HG03139 (cell line): ENCODE data around the gene ATP2B3.

ENCODE experiments used
- ATAC-seq: cut with Tn5 transposase; IDR thresholded peaks from one replicate; pipeline ENCODE4 v1.9.1; 2021; ENCODE audit not compliant: unreplicated experiment

The ATP2B3 gene

GRCh38 chrX:153517423-153517822 is at the start of gene ATP2B3:
TSS of gene ATP2B3 (plus strand) at chrX:153517642. CDS start at chrX:153536248, 18,606 bp downstream.
- ATAC-seq, result no peak

- no peak for ATAC-seq
Observed at GRCh38 chrX:153468008-153468580, 49.3 kb upstream of the ATP2B3 start.

- peak; percentile 33 for ATAC-seq
Observed at GRCh38 chrX:153469811-153470410, 47.5 kb upstream of the ATP2B3 start.

GRCh38 chrX:153470411-153471363 is 46.8 kb upstream of the ATP2B3 start, which contains the start of gene HAUS7:
TSS of gene HAUS7 (minus strand) at chrX:153470576. CDS start at chrX:153470557, 19 bp downstream.
- ATAC-seq, result peak; percentile 82

GRCh38 chrX:153471663-153472280 is 45.7 kb upstream of the ATP2B3 start:
- ATAC-seq, result no peak

GRCh38 chrX:153473126-153473525 is 44.3 kb upstream of the ATP2B3 start:
- ATAC-seq, result no peak

GRCh38 chrX:153474266-153474665 is 43.2 kb upstream of the ATP2B3 start:
- ATAC-seq, result no peak

- ATAC-seq, result no peak
Observed at GRCh38 chrX:153474718-153475117, 42.7 kb upstream of the ATP2B3 start.

GRCh38 chrX:153475271-153475670 is 42.2 kb upstream of the ATP2B3 start:
- no peak for ATAC-seq

GRCh38 chrX:153475751-153476281 is 41.6 kb upstream of the ATP2B3 start:
- no peak for ATAC-seq

GRCh38 chrX:153476666-153477363 is 40.6 kb upstream of the ATP2B3 start:
- no peak for ATAC-seq

- ATAC-seq, result no peak
Observed at GRCh38 chrX:153477364-153477857, 40.0 kb upstream of the ATP2B3 start.

GRCh38 chrX:153477901-153478300 is 39.5 kb upstream of the ATP2B3 start:
- ATAC-seq, result no peak

GRCh38 chrX:153478746-153479145 is 38.7 kb upstream of the ATP2B3 start:
- ATAC-seq, result no peak

- no peak for ATAC-seq
Observed at GRCh38 chrX:153481043-153481442, 36.4 kb upstream of the ATP2B3 start.

- no peak for ATAC-seq
Observed at GRCh38 chrX:153482376-153483015, 34.9 kb upstream of the ATP2B3 start.

GRCh38 chrX:153485396-153486080 is 31.9 kb upstream of the ATP2B3 start:
- ATAC-seq, result no peak

- no peak for ATAC-seq
Observed at GRCh38 chrX:153486171-153486570, 31.3 kb upstream of the ATP2B3 start.

GRCh38 chrX:153487590-153488071 is 29.8 kb upstream of the ATP2B3 start:
- ATAC-seq, result no peak
